WTC11 (cell line): ENCODE measurements around the gene HMCN1. TPM values are rescaled to one million over a fixed set of nuclear protein-coding genes. Genes with fewer than 3 reads are reported as not detected.

ENCODE experiments used
- ATAC-seq: fragments of 200-7000 bp; cut with Tn5 transposase; 2 replicates; pipeline ENCODE4 v1.10.0; 2021; ENCODE audit warnings: mild to moderate bottlenecking, moderate library complexity
- CTCF ChIA-PET: fragments of 300-600 bp; sonication (Branson Sonifier 250); formaldehyde crosslinking; loops from one replicate; lab custom pipeline; 2021; ENCODE audit warnings: antibody characterized with exemption; lab: Charles Lee
- POLR2A ChIA-PET: fragments of 350-600 bp; sonication (Branson Sonifier 250); formaldehyde crosslinking; loops from one replicate; lab custom pipeline; 2021; ENCODE audit warnings: antibody characterized with exemption; lab: Charles Lee
- DNase-seq: peaks from one replicate; pipeline ENCODE4 v3.0.0; 2021; ENCODE audit warnings: low spot score
- H3K27ac Mint-ChIP-seq: 2 replicates; pipeline ENCODE4 v1.8.0; 2021; ENCODE audit warnings: mixed read lengths
- H3K27me3 Mint-ChIP-seq: 2 replicates; pipeline ENCODE4 v1.8.0; 2021; ENCODE audit warnings: low read depth, mild to moderate bottlenecking, moderate library complexity, mixed read lengths
- H3K36me3 Mint-ChIP-seq: 2 replicates; pipeline ENCODE4 v1.8.0; 2021; ENCODE audit warnings: mixed read lengths
- H3K4me1 Mint-ChIP-seq: 2 replicates; pipeline ENCODE4 v1.8.0; 2022; ENCODE audit warnings: mixed read lengths
- H3K4me3 Mint-ChIP-seq: 2 replicates; pipeline ENCODE4 v1.8.0; 2021; ENCODE audit warnings: mild to moderate bottlenecking, moderate library complexity, mixed read lengths
- H3K9me3 Mint-ChIP-seq: 2 replicates; pipeline ENCODE4 v1.8.0; 2021; ENCODE audit warnings: mixed read lengths
- AR ChIP-seq: fragments of 250-450 bp; sonication (Bioruptor Pico); IDR thresholded peaks from 2 replicates; pipeline ENCODE4 v1.9.0; 2021; ENCODE audit warnings: mild to moderate bottlenecking
- E2F4 ChIP-seq: sonication (generic); formaldehyde crosslinking; IDR thresholded peaks from 2 replicates; pipeline ENCODE4 v1.8.1; 2022; ENCODE audit warnings: low read depth, mild to moderate bottlenecking, moderate library complexity, missing genetic modification reagents, borderline replicate concordance
- ERG ChIP-seq: fragments of 250-450 bp; sonication (Bioruptor Pico); IDR thresholded peaks from 2 replicates; pipeline ENCODE4 v1.8.0; 2021; ENCODE audit warnings: mild to moderate bottlenecking
- GABPB1 ChIP-seq: sonication (generic); formaldehyde crosslinking; IDR thresholded peaks from 2 replicates; pipeline ENCODE4 v1.8.1; 2023; ENCODE audit warnings: mild to moderate bottlenecking, missing genetic modification reagents
- HMGA2 ChIP-seq: fragments of 250-450 bp; sonication (Bioruptor Pico); IDR thresholded peaks from 2 replicates; pipeline ENCODE4 v1.4.0; 2021; ENCODE audit warnings: mild to moderate bottlenecking, moderate library complexity
- MAX ChIP-seq: sonication (generic); formaldehyde crosslinking; IDR thresholded peaks from 2 replicates; pipeline ENCODE4 v1.8.0; 2022; ENCODE audit warnings: mild to moderate bottlenecking, missing genetic modification reagents
- MLX ChIP-seq: sonication (generic); formaldehyde crosslinking; IDR thresholded peaks from 2 replicates; pipeline ENCODE4 v1.8.1; 2023; ENCODE audit warnings: mild to moderate bottlenecking, missing genetic modification reagents, moderate library complexity
- NFATC4 ChIP-seq: fragments of 250-450 bp; sonication (Bioruptor Pico); IDR thresholded peaks from 2 replicates; pipeline ENCODE4 v1.9.0; 2021; ENCODE audit warnings: mild to moderate bottlenecking
- NR3C1 ChIP-seq: sonication (generic); formaldehyde crosslinking; conservative IDR thresholded peaks from 2 replicates; pipeline ENCODE4 v1.8.1; 2023; ENCODE audit warnings: low read depth, mild to moderate bottlenecking, missing genetic modification reagents
- PREB ChIP-seq: sonication (generic); formaldehyde crosslinking; IDR thresholded peaks from 2 replicates; pipeline ENCODE4 v1.8.1; 2022; ENCODE audit warnings: mild to moderate bottlenecking, missing genetic modification reagents, moderate library complexity, borderline replicate concordance
- STAT6 ChIP-seq: sonication (generic); formaldehyde crosslinking; conservative IDR thresholded peaks from 2 replicates; pipeline ENCODE4 v1.8.1; 2023; ENCODE audit warnings: mild to moderate bottlenecking, low read depth, missing genetic modification reagents, moderate library complexity
- TP53 ChIP-seq: sonication (generic); formaldehyde crosslinking; IDR thresholded peaks from 2 replicates; pipeline ENCODE4 v1.8.1; 2023; ENCODE audit warnings: mild to moderate bottlenecking, missing genetic modification reagents
- ZNF138 ChIP-seq: sonication (generic); formaldehyde crosslinking; conservative IDR thresholded peaks from 2 replicates; pipeline ENCODE4 v1.8.1; 2022; ENCODE audit warnings: mild to moderate bottlenecking, moderate library complexity, missing genetic modification reagents
- ZNF232 ChIP-seq: sonication (generic); formaldehyde crosslinking; IDR thresholded peaks from 2 replicates; pipeline ENCODE4 v1.8.0; 2022; ENCODE audit warnings: mild to moderate bottlenecking, missing genetic modification reagents
- ZNF281 ChIP-seq: sonication (generic); formaldehyde crosslinking; IDR thresholded peaks from 2 replicates; pipeline ENCODE4 v1.8.0; 2023; ENCODE audit warnings: mild to moderate bottlenecking, missing genetic modification reagents
- ZNF671 ChIP-seq: fragments of 250-450 bp; sonication (Bioruptor Pico); IDR thresholded peaks from 2 replicates; pipeline ENCODE4 v1.8.0; 2021; ENCODE audit warnings: mild to moderate bottlenecking
- ZSCAN18 ChIP-seq: fragments of 250-450 bp; sonication (Bioruptor Pico); IDR thresholded peaks from 2 replicates; pipeline ENCODE4 v2.1.2; 2022; ENCODE audit warnings: mild to moderate bottlenecking, moderate library complexity
- total RNA-seq: library from RNA; stranded (reverse); gene quantifications from 3 replicates; pipeline ENCODE4 v1.2.3, GENCODE V29; 2021

HMCN1 gene
- total RNA-seq, 1 experiment from 2014 or later: 5.6 TPM

GRCh38 chr1:185795181-185795580, 61.0 kb downstream of the HMCN1 start:
- H3K36me3 Mint-ChIP-seq: peaks cover 13% of the 10 kb centered on the region
- DNase-seq (no peak), ATAC-seq (no peak)
- peaks cover 4% of the 10 kb centered on the region; the same call in 1 of the 2 replicates for H3K4me1 Mint-ChIP-seq
- TF ChIP-seq ZNF232 (CRISPR knock-in tag) (no peak), ZSCAN18 (CRISPR knock-in tag) (no peak), ZNF671 (no peak), STAT6 (CRISPR knock-in tag) (no peak), HMGA2 (CRISPR knock-in tag) (no peak), MAX (CRISPR knock-in tag) (no peak), PREB (CRISPR knock-in tag) (no peak), TP53 (CRISPR knock-in tag) (no peak), ERG (no peak), E2F4 (CRISPR knock-in tag) (no peak), MLX (CRISPR knock-in tag) (no peak), NFATC4 (CRISPR knock-in tag) (no peak), AR (CRISPR knock-in tag) (no peak)
- CTCF ChIA-PET: interaction anchor here (0.8 kb wide), 1 partner anchor 61 kb away, joined by 3 read pairs; the partner anchor contains the start of gene HMCN1
- H3K9me3 Mint-ChIP-seq: peaks cover 29% of the 10 kb centered on the region
- H3K27me3 Mint-ChIP-seq: no peaks in the 10 kb centered on the region
- H3K4me3 Mint-ChIP-seq: no peak overlapping the region
- POLR2A ChIA-PET: no interaction called here
- no peak overlapping the region for H3K27ac Mint-ChIP-seq

GRCh38 chr1:185798505-185798904, 64.3 kb downstream of the HMCN1 start:
- H3K27me3 Mint-ChIP-seq: no peaks in the 10 kb centered on the region
- H3K4me1 Mint-ChIP-seq: no peaks in the 10 kb centered on the region
- H3K9me3 Mint-ChIP-seq: peaks cover 29% of the 10 kb centered on the region
- DNase-seq (no peak), ATAC-seq (no peak)
- peaks cover 13% of the 10 kb centered on the region for H3K36me3 Mint-ChIP-seq
- H3K4me3 Mint-ChIP-seq: no peak overlapping the region
- ChIA-PET CTCF (no interaction called here), POLR2A (no interaction called here)
- H3K27ac Mint-ChIP-seq: no peak overlapping the region
- TF ChIP-seq GABPB1 (CRISPR knock-in tag): no peak
- no peak for TF ChIP-seq ZNF281 (CRISPR knock-in tag)
- TF ChIP-seq NR3C1 (CRISPR knock-in tag): no peak
- TF ChIP-seq E2F4 (CRISPR knock-in tag): no peak
- TF ChIP-seq ZNF138 (CRISPR knock-in tag): no peak
